PFSK-1 (cell line): ENCODE data around the gene GPR21.

Experiments
- FOXP2 ChIP-seq: optimal IDR thresholded peaks from 2 replicates; pipeline ENCODE3; 2011; ENCODE audit warnings: borderline replicate concordance, control low read depth, inconsistent platforms; ENCODE audit not compliant: insufficient read depth; ENCODE audit errors: extremely low read length, extremely low read depth
- POLR2AphosphoS5 ChIP-seq: IDR thresholded peaks from 2 replicates; pipeline ENCODE4 v1.6.1; 2012; ENCODE audit warnings: low read depth, mild to moderate bottlenecking, control low read depth, low read length, moderate library complexity
- REST ChIP-seq, 2 experiments: IDR thresholded peaks; 2 replicates each; pipeline versions ENCODE4 v1.6.1 to v1.8.0; 2011 to 2012; ENCODE audit warnings: low read depth in 2 of 2, low read length in 2 of 2, control low read depth in 1 of 2, inconsistent platforms in 1 of 2, mild to moderate bottlenecking in 1 of 2, moderate library complexity in 1 of 2; ENCODE audit not compliant: insufficient read depth in 1 of 2
- SIN3A ChIP-seq: IDR thresholded peaks from 2 replicates; pipeline ENCODE4 v1.6.1; 2012; ENCODE audit warnings: mild to moderate bottlenecking, low read length, moderate library complexity, borderline replicate concordance; ENCODE audit not compliant: insufficient read depth
- TAF1 ChIP-seq: IDR thresholded peaks from 2 replicates; pipeline ENCODE4 v1.6.1; 2012; ENCODE audit warnings: low read length, control low read depth, borderline replicate concordance; ENCODE audit not compliant: insufficient read depth

The GPR21 gene

GRCh38 chr9:123062351-123063176 lies 29.1 kb downstream of the GPR21 start:
- TF ChIP-seq SIN3A (no peak), POLR2AphosphoS5 (no peak), TAF1 (no peak), FOXP2 (no peak), REST (IDR thresholded peaks at IDR 0.05; ENCODE audit: insufficient read depth in 1 of 2, low read depth in 2 of 2, low read length in 2 of 2) (no peak)

- TF ChIP-seq REST (IDR thresholded peaks at IDR 0.05; ENCODE audit: insufficient read depth in 1 of 2, low read depth in 2 of 2, low read length in 2 of 2) (no peak), SIN3A (no peak), POLR2AphosphoS5 (no peak), TAF1 (no peak), FOXP2 (no peak)
Measured at GRCh38 chr9:123063177-123063598, 29.7 kb downstream of the GPR21 start.

GRCh38 chr9:123063896-123064295 lies 30.4 kb downstream of the GPR21 start:
- TF ChIP-seq FOXP2 = no peak
- no peak for TF ChIP-seq SIN3A
- TF ChIP-seq POLR2AphosphoS5 = no peak
- TF ChIP-seq TAF1 = no peak
- no peak for TF ChIP-seq REST (IDR thresholded peaks at IDR 0.05; ENCODE audit: insufficient read depth in 1 of 2, low read depth in 2 of 2, low read length in 2 of 2)

- TF ChIP-seq FOXP2 (no peak), REST (IDR thresholded peaks at IDR 0.05; ENCODE audit: insufficient read depth in 1 of 2, low read depth in 2 of 2, low read length in 2 of 2) (no peak), SIN3A (no peak), TAF1 (no peak), POLR2AphosphoS5 (no peak)
Measured at GRCh38 chr9:123064716-123065115, 31.2 kb downstream of the GPR21 start.
